ENCODE measurements around the gene LRRN1.

DNA sequence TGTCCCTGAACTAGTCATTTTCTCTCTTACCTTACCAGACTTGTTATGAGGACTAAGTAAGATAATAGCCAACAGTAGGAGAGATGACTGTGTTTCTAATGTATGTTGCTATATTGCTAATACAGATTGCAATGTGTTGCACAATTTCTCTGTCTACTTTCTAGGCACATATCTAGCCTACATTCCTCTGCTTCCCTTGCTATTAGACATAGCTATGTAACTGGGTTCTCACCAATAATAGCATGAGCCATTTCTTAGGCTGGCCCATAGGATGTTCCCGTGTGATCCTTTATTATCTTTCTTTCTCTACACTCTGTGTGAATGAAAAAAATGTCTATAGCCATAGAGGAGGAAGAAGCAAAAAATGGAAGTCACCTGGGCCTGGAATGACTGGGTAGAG, 6.8 kb upstream of the LRRN1 start:
- TF ChIP-seq, protein P1, sequence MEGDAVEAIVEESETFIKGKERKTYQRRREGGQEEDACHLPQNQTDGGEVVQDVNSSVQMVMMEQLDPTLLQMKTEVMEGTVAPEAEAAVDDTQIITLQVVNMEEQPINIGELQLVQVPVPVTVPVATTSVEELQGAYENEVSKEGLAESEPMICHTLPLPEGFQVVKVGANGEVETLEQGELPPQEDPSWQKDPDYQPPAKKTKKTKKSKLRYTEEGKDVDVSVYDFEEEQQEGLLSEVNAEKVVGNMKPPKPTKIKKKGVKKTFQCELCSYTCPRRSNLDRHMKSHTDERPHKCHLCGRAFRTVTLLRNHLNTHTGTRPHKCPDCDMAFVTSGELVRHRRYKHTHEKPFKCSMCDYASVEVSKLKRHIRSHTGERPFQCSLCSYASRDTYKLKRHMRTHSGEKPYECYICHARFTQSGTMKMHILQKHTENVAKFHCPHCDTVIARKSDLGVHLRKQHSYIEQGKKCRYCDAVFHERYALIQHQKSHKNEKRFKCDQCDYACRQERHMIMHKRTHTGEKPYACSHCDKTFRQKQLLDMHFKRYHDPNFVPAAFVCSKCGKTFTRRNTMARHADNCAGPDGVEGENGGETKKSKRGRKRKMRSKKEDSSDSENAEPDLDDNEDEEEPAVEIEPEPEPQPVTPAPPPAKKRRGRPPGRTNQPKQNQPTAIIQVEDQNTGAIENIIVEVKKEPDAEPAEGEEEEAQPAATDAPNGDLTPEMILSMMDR (conservative IDR thresholded peaks at IDR 0.05 in 1 of 2, IDR thresholded peaks at IDR 0.05 in 1 of 2; ENCODE audit: low read depth in 1 of 2, low read length in 2 of 2), result no peak
- no peak for TF ChIP-seq EZH2 (IDR thresholded peaks at IDR 0.05; ENCODE audit: low read length, missing control alignments)

Measured in fibroblast of lung (primary cell).